HEK293T (cell line): ENCODE data around the gene ALKBH5.

Source experiments
- ARNT ChIP-seq: fragments of 450-650 bp; IDR thresholded peaks from 2 replicates; pipeline ENCODE4 v1.6.1; 2017; ENCODE audit warnings: mild to moderate bottlenecking
- BHLHE40 ChIP-seq: fragments of 450-650 bp; IDR thresholded peaks from 2 replicates; pipeline ENCODE4 v1.6.1; 2016; ENCODE audit warnings: mild to moderate bottlenecking, moderate library complexity, borderline replicate concordance
- FOXA1 ChIP-seq: fragments of 450-650 bp; IDR thresholded peaks from 2 replicates; pipeline ENCODE4 v1.6.1; 2016; ENCODE audit warnings: mild to moderate bottlenecking
- LEF1 ChIP-seq: fragments of 450-650 bp; IDR thresholded peaks from 2 replicates; pipeline ENCODE4 v1.6.1; 2017; ENCODE audit warnings: mild to moderate bottlenecking, borderline replicate concordance
- NFRKB ChIP-seq: fragments of 450-650 bp; IDR thresholded peaks from 2 replicates; pipeline ENCODE4 v1.6.1; 2016; ENCODE audit warnings: mild to moderate bottlenecking, moderate library complexity
- TARDBP ChIP-seq: fragments of 450-650 bp; IDR thresholded peaks from 2 replicates; pipeline ENCODE4 v1.6.1; 2016
- TF ChIP-seq, protein P1 (sequence below): fragments of 450-650 bp; IDR thresholded peaks from 2 replicates; pipeline ENCODE4 v1.6.1; 2016

DNA sequence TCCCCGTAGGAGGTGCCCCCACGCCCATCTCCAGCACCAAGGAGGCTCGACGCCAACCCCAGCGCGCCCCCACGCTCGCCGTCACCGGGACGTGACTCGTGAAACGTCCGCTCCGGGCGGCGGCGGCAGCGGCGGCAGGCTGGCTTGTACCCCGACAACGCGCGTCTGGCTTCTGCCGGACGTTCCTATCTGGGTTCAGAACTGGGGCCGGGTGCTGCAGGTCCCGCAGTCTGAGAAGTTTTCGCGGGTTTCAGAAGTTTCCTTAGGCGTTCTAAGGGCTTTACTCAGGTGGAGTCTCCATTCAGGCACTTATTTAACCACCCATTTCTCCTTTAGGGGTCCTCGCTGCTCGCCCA is 672 bp upstream of the ALKBH5 start:
- TF ChIP-seq LEF1 (0 out of 2 replicates have a peak, but pooled peaks have one; percentile 41), TARDBP (no peak), ARNT (no peak), BHLHE40 (no peak), NFRKB (no peak), FOXA1 (no peak)
- TF ChIP-seq, protein P1, sequence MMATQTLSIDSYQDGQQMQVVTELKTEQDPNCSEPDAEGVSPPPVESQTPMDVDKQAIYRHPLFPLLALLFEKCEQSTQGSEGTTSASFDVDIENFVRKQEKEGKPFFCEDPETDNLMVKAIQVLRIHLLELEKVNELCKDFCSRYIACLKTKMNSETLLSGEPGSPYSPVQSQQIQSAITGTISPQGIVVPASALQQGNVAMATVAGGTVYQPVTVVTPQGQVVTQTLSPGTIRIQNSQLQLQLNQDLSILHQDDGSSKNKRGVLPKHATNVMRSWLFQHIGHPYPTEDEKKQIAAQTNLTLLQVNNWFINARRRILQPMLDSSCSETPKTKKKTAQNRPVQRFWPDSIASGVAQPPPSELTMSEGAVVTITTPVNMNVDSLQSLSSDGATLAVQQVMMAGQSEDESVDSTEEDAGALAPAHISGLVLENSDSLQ, result no peak
